NB4 (cell line): ENCODE results near the gene CTTN.

Experiments
- MYC ChIP-seq: IDR thresholded peaks from 2 replicates; pipeline ENCODE4 v1.6.1; 2011; ENCODE audit warnings: low read depth, low read length
- POLR2A ChIP-seq: IDR thresholded peaks from 2 replicates; pipeline ENCODE4 v1.6.1; 2011; ENCODE audit warnings: mild to moderate bottlenecking; ENCODE audit not compliant: insufficient read length; ENCODE audit errors: extremely low read depth
- TF ChIP-seq, protein P1 (sequence below): IDR thresholded peaks from one replicate; pipeline ENCODE4 v1.5.1; 2012; ENCODE audit warnings: low read depth, low read length
- TF ChIP-seq, protein P2 (sequence below): IDR thresholded peaks from 2 replicates; pipeline ENCODE4 v1.6.1; 2011; ENCODE audit warnings: low read depth, low read length

DNA sequence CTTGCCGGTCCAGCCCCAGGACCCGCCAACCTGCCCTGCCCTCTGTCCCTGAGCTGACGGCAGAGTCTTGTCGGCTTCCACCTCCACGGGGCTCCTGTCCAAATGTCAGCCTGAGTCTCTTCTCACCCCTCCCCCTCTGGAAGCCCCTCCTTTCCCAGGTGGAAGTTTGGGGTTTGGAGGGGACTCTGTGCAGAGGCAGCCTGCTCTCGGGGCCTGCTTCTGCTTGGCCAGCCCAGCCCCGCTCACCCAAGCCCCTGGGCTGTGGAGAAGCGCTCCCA is 31.0 kb downstream of the CTTN start:
- TF ChIP-seq, protein P1, sequence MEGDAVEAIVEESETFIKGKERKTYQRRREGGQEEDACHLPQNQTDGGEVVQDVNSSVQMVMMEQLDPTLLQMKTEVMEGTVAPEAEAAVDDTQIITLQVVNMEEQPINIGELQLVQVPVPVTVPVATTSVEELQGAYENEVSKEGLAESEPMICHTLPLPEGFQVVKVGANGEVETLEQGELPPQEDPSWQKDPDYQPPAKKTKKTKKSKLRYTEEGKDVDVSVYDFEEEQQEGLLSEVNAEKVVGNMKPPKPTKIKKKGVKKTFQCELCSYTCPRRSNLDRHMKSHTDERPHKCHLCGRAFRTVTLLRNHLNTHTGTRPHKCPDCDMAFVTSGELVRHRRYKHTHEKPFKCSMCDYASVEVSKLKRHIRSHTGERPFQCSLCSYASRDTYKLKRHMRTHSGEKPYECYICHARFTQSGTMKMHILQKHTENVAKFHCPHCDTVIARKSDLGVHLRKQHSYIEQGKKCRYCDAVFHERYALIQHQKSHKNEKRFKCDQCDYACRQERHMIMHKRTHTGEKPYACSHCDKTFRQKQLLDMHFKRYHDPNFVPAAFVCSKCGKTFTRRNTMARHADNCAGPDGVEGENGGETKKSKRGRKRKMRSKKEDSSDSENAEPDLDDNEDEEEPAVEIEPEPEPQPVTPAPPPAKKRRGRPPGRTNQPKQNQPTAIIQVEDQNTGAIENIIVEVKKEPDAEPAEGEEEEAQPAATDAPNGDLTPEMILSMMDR, result no peak
- TF ChIP-seq POLR2A, result no peak
- TF ChIP-seq, protein P2, sequence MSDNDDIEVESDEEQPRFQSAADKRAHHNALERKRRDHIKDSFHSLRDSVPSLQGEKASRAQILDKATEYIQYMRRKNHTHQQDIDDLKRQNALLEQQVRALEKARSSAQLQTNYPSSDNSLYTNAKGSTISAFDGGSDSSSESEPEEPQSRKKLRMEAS, result no peak
- TF ChIP-seq MYC, result no peak
